Articular chondrocyte of knee joint (primary cell): ENCODE data around the gene TMTC3. TPM values are rescaled to one million over a fixed set of nuclear protein-coding genes. Genes with fewer than 3 reads are reported as not detected.

Source experiments
- total RNA-seq: library from RNA; depleted of rRNA; stranded (reverse); fragments of >200 nt; gene quantifications from 2 replicates; pipeline ENCODE4 v1.2.3, GENCODE V29; 2012

Gene TMTC3
- total RNA-seq, result 58.5 and 70.4 TPM in 2 replicates

DNA sequence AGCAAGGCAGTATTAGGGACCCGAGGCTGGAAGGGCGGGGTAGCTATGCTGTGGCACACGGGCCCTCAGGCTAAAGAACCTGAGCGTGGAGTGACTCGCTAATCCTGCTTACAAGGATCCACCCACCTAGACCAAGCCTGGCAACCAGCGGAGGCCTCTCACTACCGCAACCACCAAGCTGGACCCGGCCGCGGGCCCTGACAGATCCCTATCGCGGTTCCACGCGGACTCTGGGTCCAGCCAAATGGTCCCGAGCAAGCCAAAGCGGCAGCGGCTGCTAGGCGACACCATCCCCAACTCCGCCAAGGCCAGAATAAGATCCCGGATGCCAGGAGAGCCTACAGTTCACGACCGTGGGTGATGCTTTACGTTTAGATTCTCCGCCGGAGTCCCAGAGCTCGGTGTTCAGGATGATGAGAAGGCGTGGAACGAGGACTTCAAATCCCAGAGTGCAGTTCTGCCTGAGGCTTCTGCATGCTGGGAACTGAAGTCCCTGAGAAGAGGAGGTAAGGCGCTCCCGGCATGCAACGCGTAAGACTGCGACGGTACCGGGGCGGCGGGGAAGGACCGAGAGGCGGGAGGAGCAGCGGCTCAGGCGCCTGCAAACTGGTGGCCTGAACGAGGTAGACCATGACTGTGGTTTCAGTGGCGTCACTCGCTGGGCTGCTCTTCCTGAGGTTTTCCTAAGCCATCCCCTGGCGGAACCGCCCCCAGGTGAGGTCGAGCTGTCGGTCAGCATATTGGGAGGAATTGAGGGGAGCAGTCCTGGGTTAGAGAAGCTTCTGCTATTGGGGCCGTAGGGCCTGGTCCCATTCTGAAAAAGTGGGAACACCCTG lies at the start of gene TMTC3, which contains the start of gene CEP290:
TSS of gene TMTC3 (plus strand) at position 534 of the 836 bp plus-strand sequence. CDS start 6,009 bp downstream, outside the sequence.
TSS of gene CEP290 (minus strand) at position 315 of the 836 bp plus-strand sequence. CDS start 781 bp downstream, outside the sequence.

Other genes with a start within 250 kb of the TMTC3 start
- gene C12orf50, start 112.9 kb upstream of the TMTC3 start, total RNA-seq, result not detected in 2 replicates
- 18.7 and 20.2 TPM in 2 replicates for gene CEP290, start 219 bp upstream of the TMTC3 start, total RNA-seq